ENCODE data around the gene P2RX1.

DNA sequence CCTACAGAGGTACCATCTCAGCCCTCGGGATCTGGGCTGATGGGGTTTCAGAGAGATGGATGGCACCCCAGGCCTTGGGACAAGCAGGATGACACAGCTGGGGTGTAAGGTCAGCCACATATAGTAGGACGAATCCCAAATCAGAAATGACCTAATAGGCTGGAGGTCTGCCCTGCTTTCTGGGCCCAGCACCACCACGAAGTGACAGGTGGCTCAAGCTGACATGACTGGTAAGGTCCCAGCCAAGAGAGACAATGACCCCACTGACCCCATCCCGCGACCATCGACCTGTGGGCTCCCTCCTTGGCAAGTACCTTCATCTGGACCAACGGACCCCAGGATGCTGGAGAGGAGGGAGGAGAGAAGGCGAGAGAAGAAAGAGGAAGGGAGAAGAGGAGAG lies 39.0 kb downstream of the P2RX1 start:
- TF ChIP-seq, protein P1, sequence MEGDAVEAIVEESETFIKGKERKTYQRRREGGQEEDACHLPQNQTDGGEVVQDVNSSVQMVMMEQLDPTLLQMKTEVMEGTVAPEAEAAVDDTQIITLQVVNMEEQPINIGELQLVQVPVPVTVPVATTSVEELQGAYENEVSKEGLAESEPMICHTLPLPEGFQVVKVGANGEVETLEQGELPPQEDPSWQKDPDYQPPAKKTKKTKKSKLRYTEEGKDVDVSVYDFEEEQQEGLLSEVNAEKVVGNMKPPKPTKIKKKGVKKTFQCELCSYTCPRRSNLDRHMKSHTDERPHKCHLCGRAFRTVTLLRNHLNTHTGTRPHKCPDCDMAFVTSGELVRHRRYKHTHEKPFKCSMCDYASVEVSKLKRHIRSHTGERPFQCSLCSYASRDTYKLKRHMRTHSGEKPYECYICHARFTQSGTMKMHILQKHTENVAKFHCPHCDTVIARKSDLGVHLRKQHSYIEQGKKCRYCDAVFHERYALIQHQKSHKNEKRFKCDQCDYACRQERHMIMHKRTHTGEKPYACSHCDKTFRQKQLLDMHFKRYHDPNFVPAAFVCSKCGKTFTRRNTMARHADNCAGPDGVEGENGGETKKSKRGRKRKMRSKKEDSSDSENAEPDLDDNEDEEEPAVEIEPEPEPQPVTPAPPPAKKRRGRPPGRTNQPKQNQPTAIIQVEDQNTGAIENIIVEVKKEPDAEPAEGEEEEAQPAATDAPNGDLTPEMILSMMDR (IDR thresholded peaks at IDR 0.05) = no peak
- TF ChIP-seq POLR2A (IDR thresholded peaks at IDR 0.05) = no peak

Measured in uterus (tissue), 2 donors.